Omental fat pad (tissue), 4 donors: ENCODE measurements around the gene TSPYL1. TPM values are rescaled to one million over a fixed set of nuclear protein-coding genes. Genes with fewer than 3 reads are reported as not detected.
"Not testable (repeated sequence)": the region's sequence is repeated elsewhere in the genome, so short reads cannot be mapped to it uniquely, and the experiment has no call there.

Source experiments
- ATAC-seq: fragments of 150-250 bp; one replicate; pipeline ENCODE4 v1.9.1; 2016; ENCODE audit warnings: mild to moderate bottlenecking, moderate library complexity; ENCODE audit not compliant: low FRiP score
- DNase-seq: peaks from one replicate; pipeline ENCODE4 v3.0.0-alpha.2; 2019; ENCODE audit warnings: low spot score
- CTCF ChIP-seq, 3 donors: fragments of 450-650 bp; IDR thresholded peaks; one replicate each; pipeline ENCODE4 v1.5.1; 2016 to 2017; ENCODE audit warnings: antibody characterized with exemption in 3 of 3, mild to moderate bottlenecking in 3 of 3, moderate library complexity in 2 of 3
- total RNA-seq, 4 donors: library from RNA; depleted of rRNA; stranded (reverse); fragments of >200 nt; gene quantifications; one replicate each; pipeline ENCODE4 v1.1.0, GENCODE V29; 2016

The TSPYL1 gene
- total RNA-seq, 4 donors from 2014 or later, result 43.5 to 94.0 (median 65.1) TPM

GRCh38 chr6:116286773-116287358 lies 7.1 kb upstream of the TSPYL1 start:
- no peak for DNase-seq
- no peak for ATAC-seq
- TF ChIP-seq CTCF (IDR thresholded peaks at IDR 0.05), result no peak

GRCh38 chr6:116284984-116285383 lies 5.3 kb upstream of the TSPYL1 start:
- not testable (repeated sequence) for ATAC-seq, DNase-seq

- DNase-seq (no peak), ATAC-seq (no peak)
These were observed 3.5 kb upstream of the TSPYL1 start for GRCh38 chr6:116283191-116283590.

GRCh38 chr6:116282698-116283097 lies 3.0 kb upstream of the TSPYL1 start:
- ATAC-seq (no peak), DNase-seq (no peak)
- TF ChIP-seq CTCF (IDR thresholded peaks at IDR 0.05), result no peak

More at GRCh38 chr6:116283191-116283590, 3.5 kb upstream of the TSPYL1 start:
- no peak for TF ChIP-seq CTCF (IDR thresholded peaks at IDR 0.05)

- DNase-seq (no peak), ATAC-seq (no peak)
- TF ChIP-seq CTCF (IDR thresholded peaks at IDR 0.05), result no peak
These were observed 1.2 kb upstream of the TSPYL1 start for GRCh38 chr6:116280933-116281316.

GRCh38 chr6:116280161-116280932 lies 617 bp upstream of the TSPYL1 start:
- no peak for ATAC-seq
- DNase-seq, result no peak
- no peak for TF ChIP-seq CTCF (IDR thresholded peaks at IDR 0.05)

- TF ChIP-seq CTCF (IDR thresholded peaks at IDR 0.05), result no peak
- ATAC-seq (peak; percentile 44), DNase-seq (no peak)
These were observed 887 bp downstream of the TSPYL1 start for GRCh38 chr6:116278854-116279231.
